GM21717 (cell line): ENCODE results near the gene STAT6.
A peak's percentile ranks its signal among the peaks of the same experiment; 100 is the strongest.
"Not testable (repeated sequence)": the region's sequence is repeated elsewhere in the genome, so short reads cannot be mapped to it uniquely, and the experiment has no call there.

Experiments used
- ATAC-seq: cut with Tn5 transposase; IDR thresholded peaks from one replicate; pipeline ENCODE4 v1.9.1; 2021; ENCODE audit warnings: mild to moderate bottlenecking, moderate library complexity; ENCODE audit not compliant: unreplicated experiment

Gene STAT6

DNA sequence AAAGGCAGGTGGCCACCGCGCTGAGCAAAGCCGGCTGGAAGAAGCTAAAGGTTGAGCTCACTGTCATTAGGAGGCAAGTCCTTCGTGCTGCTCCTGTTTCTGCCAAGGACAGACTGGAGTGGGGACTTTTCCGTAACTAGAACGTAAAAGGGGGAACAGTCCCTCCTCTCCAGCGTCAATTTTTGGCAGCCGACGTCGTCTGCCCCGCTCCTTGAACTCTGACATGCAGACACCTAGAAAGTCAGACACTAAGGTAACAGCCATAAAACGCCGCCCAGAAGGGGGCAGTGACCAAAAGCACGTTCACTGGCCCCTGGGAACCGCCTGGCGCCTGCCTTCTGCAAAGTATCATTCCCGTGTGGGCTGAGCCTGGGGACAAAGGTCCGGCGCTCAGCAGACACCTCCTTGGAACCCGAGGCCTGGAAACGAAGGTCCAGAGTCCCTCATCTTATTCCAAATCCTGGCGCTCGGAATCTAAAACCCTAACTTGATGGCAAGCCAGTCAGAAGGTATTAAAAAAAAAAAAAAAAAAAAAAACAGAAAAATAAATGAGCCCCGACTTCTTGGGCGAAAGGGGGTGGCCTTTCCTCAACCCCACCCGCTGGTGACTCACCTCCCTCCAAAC, 16.1 kb upstream of the STAT6 start:
- no peak for ATAC-seq

DNA sequence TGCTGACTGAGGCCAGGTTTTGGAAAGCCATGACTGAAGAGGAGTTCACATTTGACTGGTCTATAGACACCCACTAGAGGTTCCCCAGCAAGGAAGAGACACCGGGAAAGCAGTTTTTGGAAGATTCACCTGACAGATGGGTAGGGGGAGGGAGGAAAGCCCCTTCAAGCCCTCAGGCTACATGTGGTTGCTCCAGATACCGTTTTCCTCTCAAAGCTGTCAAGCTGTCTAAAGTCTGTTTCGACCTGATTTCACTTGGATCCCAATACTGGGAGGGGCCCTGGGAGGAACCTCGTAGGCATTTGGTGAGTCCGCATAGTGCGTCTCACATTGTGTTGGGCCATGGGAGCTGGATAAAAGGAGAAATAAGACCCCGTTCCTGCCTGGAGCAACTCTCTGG, 15.4 kb upstream of the STAT6 start:
- no peak for ATAC-seq

DNA sequence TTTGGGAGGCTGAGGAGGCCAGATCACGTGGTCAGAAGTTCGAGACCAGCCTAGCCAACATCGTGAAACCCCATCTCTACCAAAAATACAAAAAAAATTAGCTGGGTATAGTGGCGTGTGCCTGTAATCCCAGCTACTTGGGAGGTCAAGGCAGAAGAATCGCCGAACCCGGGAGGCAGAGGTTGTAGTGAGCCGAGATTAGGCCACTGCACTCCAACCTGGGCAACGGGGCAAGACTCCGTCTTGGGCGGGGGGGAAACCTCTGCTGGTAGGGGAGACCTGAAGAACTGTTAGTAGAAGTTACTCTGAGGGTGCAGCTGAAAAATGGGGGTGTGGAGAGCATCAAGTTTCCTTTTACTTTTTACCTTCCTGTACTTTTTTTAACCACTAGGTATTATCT, 14.9 kb upstream of the STAT6 start:
- no peak for ATAC-seq

DNA sequence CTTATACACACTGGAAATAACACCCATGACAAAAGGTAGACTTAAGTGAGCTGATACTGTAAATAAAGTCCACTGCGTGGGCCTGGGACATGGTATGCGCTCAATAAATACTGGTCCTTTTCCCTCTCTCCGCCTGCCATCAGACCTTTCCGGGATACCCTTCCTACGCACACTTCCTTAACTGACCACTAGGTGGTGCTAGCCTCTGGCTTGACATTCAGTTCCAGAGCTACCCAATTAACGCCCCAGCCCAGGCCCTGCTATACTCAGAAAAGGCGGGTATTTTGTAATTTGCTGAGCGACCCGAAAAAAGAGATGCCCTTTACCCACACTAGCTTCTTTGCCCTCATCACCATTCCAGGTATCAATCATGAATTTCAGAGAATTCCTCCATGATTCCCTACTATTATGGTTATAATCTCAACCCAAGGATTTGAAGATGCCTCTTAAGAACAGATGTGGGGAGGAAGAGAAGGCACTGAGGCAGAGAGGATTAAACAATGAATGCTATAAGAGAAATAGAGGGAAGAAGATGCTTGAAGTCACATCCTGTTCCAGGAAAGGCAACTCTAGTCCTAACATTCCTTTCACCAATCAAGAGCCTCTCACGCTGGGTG, 13.2 kb upstream of the STAT6 start:
- ATAC-seq, result no peak

DNA sequence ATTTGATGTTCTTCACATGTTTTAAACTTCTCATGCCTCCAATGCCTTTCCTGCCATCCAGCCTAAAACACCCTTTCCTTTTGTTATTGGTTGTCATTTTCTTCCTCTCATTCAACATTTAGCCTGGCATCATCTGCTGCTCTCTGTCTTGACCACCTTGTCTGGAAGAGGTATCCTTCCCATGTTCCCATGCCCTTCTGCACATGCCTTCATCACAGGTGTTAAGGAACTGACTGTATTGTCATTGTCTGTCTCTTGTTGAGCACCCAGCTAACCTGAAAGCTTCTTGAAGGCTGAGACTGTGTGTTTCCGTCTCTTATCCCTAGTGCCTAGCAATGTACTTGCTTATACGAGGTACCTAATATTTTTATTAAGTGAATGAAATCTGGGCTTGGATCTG, 12.7 kb upstream of the STAT6 start:
- ATAC-seq, result no peak

DNA sequence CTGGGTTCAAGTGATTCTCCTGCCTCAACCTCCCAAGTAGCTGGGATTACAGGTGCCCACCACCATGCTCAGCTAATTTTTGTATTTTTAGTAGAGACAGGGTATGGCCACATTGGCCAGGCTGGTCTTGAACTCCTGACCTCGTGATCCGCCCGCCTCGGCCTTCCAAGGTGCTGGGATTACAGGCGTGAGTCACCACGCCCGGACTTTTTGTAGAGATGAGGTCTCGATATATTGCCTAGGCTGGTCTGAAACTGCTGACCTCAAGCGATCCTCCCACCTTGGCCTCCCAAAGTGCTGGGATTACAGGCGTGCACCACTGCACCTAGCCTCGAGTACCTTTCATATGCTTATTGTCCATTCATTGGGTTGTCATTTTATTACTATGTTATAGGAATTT, 9.6 kb upstream of the STAT6 start:
- ATAC-seq, result not testable (repeated sequence)

DNA sequence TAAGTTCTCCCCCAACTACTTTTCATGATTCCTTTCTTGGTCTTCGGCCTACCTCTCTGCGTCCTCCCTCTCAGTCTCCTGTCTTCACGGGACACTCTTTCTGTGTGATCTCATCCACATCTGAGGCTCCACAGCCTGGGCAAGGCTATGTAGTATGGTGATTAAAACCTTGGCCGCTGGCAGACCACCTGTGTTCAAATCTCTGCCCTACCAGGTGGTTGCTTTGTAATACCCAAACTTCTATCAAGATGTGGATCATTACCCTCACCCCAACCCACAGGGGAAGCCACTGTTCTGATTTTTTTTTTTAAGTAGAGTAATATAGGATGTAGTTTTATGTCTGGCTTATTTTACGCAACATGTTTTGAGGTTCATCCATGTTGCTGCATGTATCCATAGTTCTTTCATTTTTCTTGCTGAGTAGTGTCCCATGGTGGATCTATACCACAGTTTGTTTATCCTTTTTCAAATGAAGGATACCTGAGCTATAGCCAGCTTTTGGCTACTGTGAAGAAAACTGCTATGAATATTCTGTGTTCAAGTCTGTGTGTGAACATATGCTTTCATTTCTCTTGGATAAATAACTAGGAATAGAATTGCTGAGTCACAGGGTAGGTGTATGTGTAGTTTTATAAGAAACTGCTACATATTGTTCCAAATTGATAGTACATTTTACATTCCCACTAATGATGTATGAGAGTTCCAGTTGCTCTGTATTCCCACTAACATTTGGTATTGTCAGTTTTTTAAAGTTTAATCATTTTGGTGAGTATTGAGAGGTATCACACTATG, 8.3 kb upstream of the STAT6 start:
- ATAC-seq, result no peak

DNA sequence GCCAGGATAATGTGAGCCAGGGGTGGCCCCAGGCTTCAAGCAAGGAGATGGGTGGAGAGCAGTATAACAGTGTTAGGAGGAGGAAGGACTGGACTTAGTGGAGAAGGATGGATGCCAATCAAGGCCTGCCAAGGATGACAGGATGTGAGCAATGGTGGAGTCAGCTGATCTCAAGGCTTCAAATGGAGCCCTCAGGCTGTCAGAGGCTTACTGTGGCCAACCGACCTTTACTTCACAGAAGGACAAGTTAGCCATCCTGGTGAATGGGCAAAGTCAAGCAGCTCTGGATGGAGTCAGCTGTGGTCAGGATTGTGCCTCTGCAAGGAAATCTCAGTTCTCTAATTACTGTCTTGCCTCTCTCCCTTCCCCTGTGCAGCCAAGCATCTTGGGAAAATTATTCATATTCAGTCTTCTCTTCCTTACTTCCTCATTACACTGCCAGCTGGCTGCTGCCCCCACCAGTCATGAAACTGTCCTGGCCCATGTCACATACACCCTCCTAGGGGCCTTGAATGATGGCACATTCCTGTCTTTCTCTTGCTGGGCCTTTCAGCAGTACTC, 7.6 kb upstream of the STAT6 start:
- peak; percentile 63 for ATAC-seq

DNA sequence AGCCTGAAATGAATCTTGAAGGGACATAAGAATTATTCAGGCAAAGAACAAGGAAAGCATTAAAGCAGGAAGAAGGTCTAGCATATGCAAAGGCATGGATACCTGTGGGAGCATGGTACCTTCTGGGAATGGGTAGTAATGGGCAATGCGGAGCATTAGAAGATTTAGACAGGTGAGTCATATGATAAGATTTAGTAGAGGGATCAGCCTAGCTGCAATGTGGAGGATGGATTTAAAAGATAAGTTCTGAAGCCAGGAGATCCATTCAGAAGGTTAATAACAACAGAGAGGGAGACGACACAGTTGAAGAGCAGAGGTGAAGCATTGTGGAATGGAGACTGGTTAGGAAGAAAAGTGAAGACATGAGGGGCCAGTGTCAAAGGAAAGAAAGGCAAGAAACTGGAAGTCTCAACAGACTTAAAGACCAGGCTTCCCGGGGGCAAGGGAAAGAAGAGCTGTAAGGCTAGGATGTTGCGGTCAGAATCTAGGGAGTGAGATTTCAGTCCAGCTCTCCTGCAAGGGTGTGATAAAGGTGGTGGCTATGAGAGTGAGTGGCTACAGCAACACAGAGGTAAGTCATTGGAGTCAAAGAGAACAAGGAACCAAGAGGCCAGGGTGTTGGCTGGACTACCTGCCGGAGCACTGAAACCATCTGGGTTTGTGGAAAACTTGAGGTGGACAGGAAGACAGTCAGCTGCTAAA, 5.6 kb upstream of the STAT6 start:
- ATAC-seq, result no peak

DNA sequence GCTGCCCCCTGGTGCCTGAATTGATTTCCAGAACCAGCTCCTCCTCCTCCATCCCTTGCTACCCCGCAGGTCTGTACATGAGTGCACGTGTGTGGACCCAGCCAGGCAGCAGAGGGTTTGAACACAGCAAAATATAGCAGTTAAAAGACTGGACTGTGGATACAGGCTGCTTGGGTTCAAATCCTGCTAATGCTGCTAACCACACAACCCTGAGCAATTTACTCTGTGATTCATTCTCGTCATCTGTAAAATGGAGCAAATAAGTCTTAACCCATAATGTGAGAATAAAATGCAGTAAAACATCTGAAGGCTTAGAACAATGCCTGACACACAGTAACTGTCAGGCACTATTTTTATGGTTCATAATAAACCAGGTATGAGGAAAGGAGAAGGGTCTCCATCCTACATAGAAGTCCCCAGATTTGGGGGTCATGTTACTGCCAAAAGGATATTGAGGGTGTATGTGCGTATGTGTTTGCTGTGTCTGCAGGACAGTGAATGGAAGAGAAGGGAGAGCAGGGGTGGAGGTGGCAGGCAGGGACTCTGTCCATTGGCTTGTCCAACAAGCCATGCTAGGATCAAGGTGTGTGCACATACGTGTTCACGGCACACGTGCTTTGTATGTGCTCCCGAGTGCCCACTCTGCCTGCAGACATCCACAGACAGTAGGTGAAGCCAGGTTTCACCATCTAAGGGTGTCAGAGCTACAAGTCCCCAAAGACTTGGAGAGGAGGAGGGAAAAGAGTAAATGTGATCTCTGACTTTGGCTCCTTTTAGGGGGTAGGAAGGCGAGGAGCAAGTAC, 1.5 kb upstream of the STAT6 start:
- peak; percentile 48 for ATAC-seq

DNA sequence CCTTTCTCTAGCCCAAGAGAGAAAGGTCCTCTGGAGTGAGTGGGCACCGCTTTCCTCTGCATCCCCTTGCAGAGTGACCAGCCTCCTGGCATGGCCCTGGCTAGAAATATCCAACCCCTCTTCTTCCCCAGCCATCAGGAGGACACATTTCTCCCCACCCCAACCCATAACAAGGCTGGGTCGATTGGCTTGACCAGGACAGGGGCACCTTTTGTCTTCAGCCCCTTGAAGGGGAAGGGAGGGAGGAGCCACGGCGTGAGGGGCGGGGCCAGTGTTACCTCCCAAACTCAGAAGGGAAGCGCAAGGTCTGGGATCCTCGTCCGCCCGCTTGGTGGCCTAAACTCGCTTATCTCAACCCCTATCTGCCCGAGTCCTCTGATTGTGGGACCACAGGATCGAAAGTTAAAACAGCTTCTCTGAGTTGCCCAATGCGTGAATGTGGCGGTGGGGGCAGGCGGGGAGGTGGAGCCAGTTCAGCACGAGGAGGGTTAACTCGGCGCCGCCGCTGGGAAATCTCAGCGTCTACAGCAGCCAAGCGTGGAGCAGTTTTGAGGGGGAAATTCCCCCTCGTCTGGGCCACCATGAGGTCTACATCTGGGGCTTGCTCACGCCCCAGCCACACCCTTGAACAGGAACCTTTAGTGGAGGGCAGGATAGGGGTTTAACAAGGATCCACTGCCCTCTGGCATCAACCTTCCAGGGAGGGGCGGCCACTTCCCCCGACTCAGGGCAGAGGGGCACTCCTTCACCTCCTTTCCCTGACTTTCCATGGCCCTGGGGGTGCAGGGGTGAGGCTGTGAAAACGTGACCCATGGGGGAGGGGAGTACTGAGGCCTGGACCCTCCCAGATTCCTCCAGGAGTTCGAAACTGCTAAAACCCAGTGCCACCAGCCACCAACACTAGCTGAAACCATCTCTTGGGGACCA, 795 bp downstream of the STAT6 start:
- ATAC-seq, result peak; percentile 43

DNA sequence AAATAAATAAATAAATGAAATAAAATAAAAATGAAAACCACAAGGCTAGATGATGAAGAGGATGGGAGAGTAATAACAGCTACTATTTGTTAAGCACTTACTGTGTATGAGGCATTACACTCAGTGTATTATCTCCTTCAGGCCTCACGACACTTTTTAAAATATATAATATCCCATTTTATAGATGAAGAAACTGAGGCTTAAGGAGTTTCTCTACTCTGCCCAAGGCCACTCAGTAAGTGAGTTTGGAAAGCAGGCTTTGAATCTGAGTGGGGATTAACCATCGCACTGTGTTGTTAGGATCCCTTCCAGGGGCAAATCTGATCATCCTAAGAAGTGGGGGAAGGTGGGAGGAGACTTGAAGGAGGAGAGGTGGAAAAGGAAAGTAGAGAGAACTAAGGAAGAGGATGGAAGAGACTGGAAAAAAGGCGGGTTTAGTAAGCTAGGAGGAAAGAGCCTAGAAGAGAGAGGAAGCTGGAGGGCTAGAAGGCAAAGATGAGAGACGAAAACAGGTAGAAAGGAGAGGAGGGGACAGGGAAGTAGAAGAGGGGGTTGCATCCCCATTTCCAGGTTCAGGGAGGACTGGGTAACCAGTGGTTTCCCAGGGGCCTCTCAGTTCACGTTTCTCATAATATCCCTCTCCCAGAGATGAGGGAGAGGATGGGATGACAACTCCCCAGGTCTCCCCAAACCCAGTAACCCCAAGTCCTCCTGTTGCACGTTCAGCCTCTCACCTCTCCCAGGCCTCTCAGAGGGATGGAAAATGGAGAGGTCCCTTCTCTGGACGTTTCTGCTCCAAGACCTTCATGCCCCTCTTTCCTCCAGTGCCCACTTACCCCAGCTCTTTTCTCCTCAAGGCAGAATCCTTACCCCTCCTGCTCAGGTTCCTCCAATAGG, 1.7 kb downstream of the STAT6 start:
- no peak for ATAC-seq

DNA sequence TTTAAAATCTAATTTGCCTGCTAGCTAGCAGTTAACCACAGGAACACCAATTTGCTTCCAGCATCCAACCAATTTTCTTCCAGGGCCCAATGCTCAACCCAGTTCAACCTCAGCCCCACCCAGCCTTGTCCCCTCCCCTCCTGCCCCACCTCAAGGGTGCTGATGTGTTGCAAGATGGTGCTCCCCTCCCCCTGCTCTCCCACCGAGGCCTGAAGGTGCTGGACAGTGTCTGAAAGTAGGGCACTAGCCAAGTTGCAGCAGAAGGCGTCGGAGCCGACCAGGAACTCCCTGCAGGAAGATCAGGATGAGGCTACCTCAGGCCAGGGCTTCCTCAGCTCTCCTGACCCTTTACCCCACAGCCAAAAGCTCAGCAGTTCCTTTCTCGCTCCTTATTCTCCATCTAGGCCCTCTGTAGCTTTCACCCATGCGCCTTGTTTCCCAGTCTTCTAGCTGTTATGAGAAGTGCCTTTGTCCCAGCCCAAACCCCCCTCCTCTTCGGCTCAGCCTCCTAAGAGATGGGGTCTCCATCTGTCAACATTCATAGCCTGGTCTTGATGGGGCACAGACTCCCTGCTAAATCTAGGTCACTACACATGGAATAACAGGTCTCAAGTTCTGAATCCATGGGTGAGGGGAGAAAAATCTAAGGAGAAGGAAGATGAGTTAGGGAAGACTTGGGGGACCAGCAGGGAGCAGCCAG, 3.6 kb downstream of the STAT6 start:
- no peak for ATAC-seq

DNA sequence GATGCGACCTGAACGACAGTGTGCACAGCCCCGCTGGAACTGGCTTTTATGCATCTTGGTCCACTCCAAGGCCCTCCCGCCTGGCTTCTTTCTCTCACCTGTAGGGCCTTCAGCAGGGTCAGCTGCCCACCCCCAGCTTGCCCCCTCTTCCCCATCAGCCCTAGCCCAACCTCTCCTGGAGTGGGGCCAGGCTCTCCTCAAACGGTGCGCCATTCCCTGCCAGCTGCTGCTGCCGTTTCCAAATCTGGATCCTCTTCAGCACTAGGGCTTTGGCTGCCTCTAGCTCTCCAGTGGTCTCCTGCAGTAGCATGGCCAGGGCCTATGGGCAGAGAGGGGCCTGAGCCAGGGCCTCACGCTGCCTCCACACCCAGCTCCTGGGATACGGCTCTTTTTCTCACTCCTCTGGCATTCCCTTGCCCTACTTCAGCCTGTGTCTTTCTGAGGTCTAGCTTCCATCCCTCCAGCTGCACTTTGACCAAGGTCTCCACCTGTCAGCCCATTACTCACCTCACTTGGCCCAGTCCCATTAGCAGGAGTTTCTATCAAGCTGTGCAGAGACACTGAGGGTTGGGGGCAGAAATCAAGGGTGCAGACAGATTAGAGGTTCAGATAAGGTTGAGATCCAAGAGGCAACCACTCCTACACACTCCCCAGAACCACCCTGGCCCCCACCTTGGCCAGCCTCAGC, 5.0 kb downstream of the STAT6 start:
- ATAC-seq, result no peak

DNA sequence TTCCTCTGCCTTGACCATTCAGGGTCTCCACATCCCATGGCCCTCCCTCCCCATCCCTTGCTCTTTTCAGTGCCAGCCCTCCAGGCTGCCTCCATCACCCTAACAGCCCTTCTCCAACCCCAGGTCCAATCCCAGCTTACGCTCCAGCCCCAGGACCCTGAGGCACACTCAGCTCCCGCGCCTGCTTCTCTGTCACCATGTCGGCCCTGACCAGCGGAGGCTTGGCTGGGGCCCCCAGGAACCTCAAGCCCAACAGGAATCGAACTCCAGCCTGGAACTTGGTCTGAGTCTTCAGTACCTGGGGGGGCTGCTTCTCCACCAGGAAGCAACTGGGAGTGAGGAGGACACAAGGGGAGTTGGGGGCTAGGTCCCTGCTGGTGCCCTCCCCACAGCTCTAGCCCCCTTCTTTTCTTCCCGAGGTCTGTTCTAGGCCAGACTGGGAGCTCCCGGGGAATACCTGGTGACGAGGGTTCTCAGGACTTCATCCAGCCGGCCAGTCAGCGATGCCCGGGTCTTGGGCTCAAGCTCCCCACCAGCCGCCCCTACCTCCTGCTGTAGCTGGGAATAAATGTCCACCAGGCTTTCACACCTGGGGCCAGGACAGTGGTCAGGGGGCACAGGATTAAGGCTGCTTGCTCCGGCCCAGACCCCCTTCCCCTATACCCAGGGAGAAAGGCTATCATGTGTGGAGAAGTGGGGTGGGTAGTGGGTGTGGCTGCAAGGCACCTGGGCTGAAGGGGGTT, 6.0 kb downstream of the STAT6 start:
- no peak for ATAC-seq

DNA sequence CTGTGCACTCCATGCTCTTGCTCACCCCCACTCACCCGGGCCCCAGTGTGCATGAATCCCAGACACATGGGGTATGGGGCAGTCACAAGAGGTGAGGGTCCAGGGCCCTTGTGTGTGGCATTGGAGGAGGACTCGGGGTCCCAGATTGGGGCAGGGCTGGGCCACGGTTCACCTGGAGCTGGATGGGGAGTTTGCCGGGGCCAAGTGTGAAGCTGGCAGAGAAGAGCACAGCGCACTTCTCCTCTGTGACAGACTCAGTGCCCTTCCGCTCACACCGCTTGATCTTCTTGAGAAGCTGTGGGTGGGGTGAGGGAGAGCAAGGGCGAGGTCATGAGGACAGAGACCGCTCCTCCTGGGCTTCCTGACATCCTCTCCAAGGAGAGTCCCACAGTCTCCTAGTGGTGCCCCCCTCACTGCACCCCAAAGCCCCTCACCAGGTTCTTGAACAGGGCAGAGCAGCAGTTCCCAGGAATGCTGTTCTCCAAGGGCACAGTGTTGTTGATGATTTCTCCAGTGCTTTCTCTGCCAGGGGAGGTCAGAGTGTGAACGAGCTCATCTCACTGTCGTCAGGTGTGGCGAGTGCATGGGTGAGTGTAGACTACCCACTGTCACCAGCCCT, 6.8 kb downstream of the STAT6 start:
- ATAC-seq, result no peak
